Measurements from ENCODE around the gene GIPC3.

GRCh38 chr19:3555653-3556422 is 29.4 kb upstream of the GIPC3 start:
- no peak for TF ChIP-seq YY1 (IDR thresholded peaks at IDR 0.05; ENCODE audit: low read depth)
- TF ChIP-seq CEBPB (IDR thresholded peaks at IDR 0.05), result no peak
- no peak for TF ChIP-seq RAD21 (IDR thresholded peaks at IDR 0.05; ENCODE audit: low read depth)
- TF ChIP-seq, protein P1, sequence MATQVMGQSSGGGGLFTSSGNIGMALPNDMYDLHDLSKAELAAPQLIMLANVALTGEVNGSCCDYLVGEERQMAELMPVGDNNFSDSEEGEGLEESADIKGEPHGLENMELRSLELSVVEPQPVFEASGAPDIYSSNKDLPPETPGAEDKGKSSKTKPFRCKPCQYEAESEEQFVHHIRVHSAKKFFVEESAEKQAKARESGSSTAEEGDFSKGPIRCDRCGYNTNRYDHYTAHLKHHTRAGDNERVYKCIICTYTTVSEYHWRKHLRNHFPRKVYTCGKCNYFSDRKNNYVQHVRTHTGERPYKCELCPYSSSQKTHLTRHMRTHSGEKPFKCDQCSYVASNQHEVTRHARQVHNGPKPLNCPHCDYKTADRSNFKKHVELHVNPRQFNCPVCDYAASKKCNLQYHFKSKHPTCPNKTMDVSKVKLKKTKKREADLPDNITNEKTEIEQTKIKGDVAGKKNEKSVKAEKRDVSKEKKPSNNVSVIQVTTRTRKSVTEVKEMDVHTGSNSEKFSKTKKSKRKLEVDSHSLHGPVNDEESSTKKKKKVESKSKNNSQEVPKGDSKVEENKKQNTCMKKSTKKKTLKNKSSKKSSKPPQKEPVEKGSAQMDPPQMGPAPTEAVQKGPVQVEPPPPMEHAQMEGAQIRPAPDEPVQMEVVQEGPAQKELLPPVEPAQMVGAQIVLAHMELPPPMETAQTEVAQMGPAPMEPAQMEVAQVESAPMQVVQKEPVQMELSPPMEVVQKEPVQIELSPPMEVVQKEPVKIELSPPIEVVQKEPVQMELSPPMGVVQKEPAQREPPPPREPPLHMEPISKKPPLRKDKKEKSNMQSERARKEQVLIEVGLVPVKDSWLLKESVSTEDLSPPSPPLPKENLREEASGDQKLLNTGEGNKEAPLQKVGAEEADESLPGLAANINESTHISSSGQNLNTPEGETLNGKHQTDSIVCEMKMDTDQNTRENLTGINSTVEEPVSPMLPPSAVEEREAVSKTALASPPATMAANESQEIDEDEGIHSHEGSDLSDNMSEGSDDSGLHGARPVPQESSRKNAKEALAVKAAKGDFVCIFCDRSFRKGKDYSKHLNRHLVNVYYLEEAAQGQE (IDR thresholded peaks at IDR 0.05; ENCODE audit: low read depth), result no peak
- TF ChIP-seq ZBTB7A (IDR thresholded peaks at IDR 0.05; ENCODE audit: low read depth), result no peak
- TF ChIP-seq, protein P2, sequence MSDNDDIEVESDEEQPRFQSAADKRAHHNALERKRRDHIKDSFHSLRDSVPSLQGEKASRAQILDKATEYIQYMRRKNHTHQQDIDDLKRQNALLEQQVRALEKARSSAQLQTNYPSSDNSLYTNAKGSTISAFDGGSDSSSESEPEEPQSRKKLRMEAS (IDR thresholded peaks at IDR 0.05), result no peak
- no peak for TF ChIP-seq CREB1 (IDR thresholded peaks at IDR 0.05; ENCODE audit: low read depth)
- no peak for TF ChIP-seq EGR1 (IDR thresholded peaks at IDR 0.05)
- no peak for TF ChIP-seq EP300 (IDR thresholded peaks at IDR 0.05; ENCODE audit: borderline replicate concordance)
- TF ChIP-seq TAF1 (IDR thresholded peaks at IDR 0.05; ENCODE audit: low read depth), result no peak

Data from Ishikawa (cell line).